CD1c-positive myeloid dendritic cell (primary cell): Measurements from ENCODE around the gene GBX2.
A peak's percentile ranks its signal among the peaks of the same experiment; 100 is the strongest.

Experiments
- DNase-seq: peaks from one replicate; pipeline ENCODE4 v3.0.0-alpha.2; 2016; ENCODE audit errors: extremely low spot score

GBX2 gene

GRCh38 chr2:236180831-236181453 lies 12.8 kb upstream of the GBX2 start:
- peak; percentile 59 for DNase-seq

GRCh38 chr2:236180076-236180816 lies 12.1 kb upstream of the GBX2 start:
- DNase-seq = no peak

GRCh38 chr2:236179236-236180075 lies 11.3 kb upstream of the GBX2 start:
- DNase-seq = no peak

GRCh38 chr2:236178890-236179235 lies 10.7 kb upstream of the GBX2 start:
- DNase-seq = no peak

- peak; percentile 46 for DNase-seq
These were observed 10.0 kb upstream of the GBX2 start for GRCh38 chr2:236177967-236178889.

GRCh38 chr2:236177604-236177966 lies 9.4 kb upstream of the GBX2 start:
- DNase-seq = peak; percentile 18

- DNase-seq = no peak
These were observed 8.8 kb upstream of the GBX2 start for GRCh38 chr2:236176951-236177350.

GRCh38 chr2:236176417-236176816 lies 8.2 kb upstream of the GBX2 start:
- DNase-seq = peak; percentile 30

GRCh38 chr2:236175548-236176150 lies 7.5 kb upstream of the GBX2 start:
- peak; percentile 73 for DNase-seq

- DNase-seq = no peak
These were observed 5.8 kb upstream of the GBX2 start for GRCh38 chr2:236173729-236174607.

GRCh38 chr2:236173036-236173728 lies 5.0 kb upstream of the GBX2 start:
- no peak for DNase-seq

GRCh38 chr2:236172255-236173035 lies 4.3 kb upstream of the GBX2 start:
- DNase-seq = no peak

- DNase-seq = no peak
These were observed 3.6 kb upstream of the GBX2 start for GRCh38 chr2:236171680-236172254.

- no peak for DNase-seq
These were observed 3.0 kb upstream of the GBX2 start for GRCh38 chr2:236171181-236171679.

GRCh38 chr2:236170590-236171165 lies 2.5 kb upstream of the GBX2 start:
- no peak for DNase-seq

GRCh38 chr2:236169741-236170589 lies 1.8 kb upstream of the GBX2 start:
- DNase-seq = no peak

GRCh38 chr2:236169151-236169721 lies 1.1 kb upstream of the GBX2 start:
- DNase-seq = no peak
